Measurements from ENCODE around the gene GLIPR1L2. TPM values are rescaled to one million over a fixed set of nuclear protein-coding genes. Genes with fewer than 3 reads are reported as not detected.

Gene GLIPR1L2
- 0.19 and 2.3 TPM in 2 replicates for total RNA-seq

DNA sequence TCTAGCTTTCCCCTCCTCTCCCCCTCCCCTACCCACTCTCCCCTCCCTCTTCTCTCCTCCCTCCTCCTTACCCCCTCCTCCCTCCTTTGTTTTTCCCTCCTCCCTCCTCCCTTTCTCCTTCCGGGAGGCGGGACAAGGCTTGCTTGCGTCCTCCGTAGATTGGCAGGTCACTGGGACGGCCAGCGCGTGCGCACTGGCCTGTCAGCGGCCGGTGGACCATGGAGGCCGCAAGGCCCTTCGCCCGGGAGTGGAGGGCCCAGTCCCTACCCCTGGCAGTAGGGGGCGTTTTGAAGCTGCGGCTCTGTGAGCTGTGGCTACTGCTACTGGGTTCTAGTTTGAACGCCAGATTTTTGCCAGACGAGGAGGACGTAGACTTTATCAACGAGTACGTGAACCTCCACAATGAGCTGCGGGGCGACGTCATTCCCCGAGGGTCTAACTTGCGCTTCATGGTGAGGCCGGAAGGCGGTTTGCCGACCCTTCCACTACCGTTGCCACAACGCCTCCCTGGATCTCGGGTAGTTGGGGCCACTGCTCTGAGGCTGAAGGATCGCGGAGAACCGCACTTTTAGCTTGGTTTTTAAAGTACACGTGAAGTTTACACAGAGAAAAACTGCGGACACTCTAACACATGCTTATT is at the start of gene GLIPR1L2:
TSS of gene GLIPR1L2 (plus strand) at position 191 of the 640 bp plus-strand sequence. CDS start at position 219, 28 bp downstream.

GRCh38 chr12:75480469-75480949 is 89.6 kb downstream of the GLIPR1L2 start, which contains the start of gene GLIPR1:
TSS of gene GLIPR1 (plus strand) at chr12:75480755. CDS start at chr12:75480881, 126 bp downstream.

Other genes with a start within 250 kb of the GLIPR1L2 start
- not detected in 2 replicates for gene KCNC2, start 181.2 kb upstream of the GLIPR1L2 start, total RNA-seq
- 2.9 and 7.0 TPM in 2 replicates for gene CAPS2, start 60.8 kb upstream of the GLIPR1L2 start, total RNA-seq
- gene GLIPR1L1, start 56.4 kb upstream of the GLIPR1L2 start, total RNA-seq, result not detected in 2 replicates
- 111 and 124 TPM in 2 replicates for gene GLIPR1, start 89.7 kb downstream of the GLIPR1L2 start, total RNA-seq
- gene KRR1, start 120.5 kb downstream of the GLIPR1L2 start, total RNA-seq, result 36.1 and 37.4 TPM in 2 replicates